Putamen (tissue), 1 donor: ENCODE results near the gene NT5DC1.

Experiments used
- DNase-seq: peaks from one replicate; pipeline ENCODE4 v3.0.0-alpha.2; 2016; ENCODE audit warnings: low spot score

NT5DC1 gene

GRCh38 chr6:116192786-116193185 lies 92.1 kb downstream of the NT5DC1 start:
- DNase-seq: no peak

- no peak for DNase-seq
These were observed 96.2 kb downstream of the NT5DC1 start for GRCh38 chr6:116196841-116197240.

GRCh38 chr6:116200619-116201249 lies 100.1 kb downstream of the NT5DC1 start:
- no peak for DNase-seq

- DNase-seq: no peak
These were observed 100.9 kb downstream of the NT5DC1 start for GRCh38 chr6:116201538-116201937.

GRCh38 chr6:116205281-116205680 lies 104.6 kb downstream of the NT5DC1 start:
- DNase-seq: no peak

- no peak for DNase-seq
These were observed 105.7 kb downstream of the NT5DC1 start for GRCh38 chr6:116206231-116206903.

- DNase-seq: no peak
These were observed 107.6 kb downstream of the NT5DC1 start for GRCh38 chr6:116208056-116208785.

- no peak for DNase-seq
These were observed 109.7 kb downstream of the NT5DC1 start for GRCh38 chr6:116210316-116210715.

- DNase-seq: no peak
These were observed 110.2 kb downstream of the NT5DC1 start for GRCh38 chr6:116210750-116211425.

GRCh38 chr6:116214681-116215080 lies 114.0 kb downstream of the NT5DC1 start:
- no peak for DNase-seq

GRCh38 chr6:116215414-116215813 lies 114.8 kb downstream of the NT5DC1 start:
- no peak for DNase-seq

- peak; percentile 39 for DNase-seq
These were observed 116.4 kb downstream of the NT5DC1 start for GRCh38 chr6:116217069-116217468.

- DNase-seq: no peak
These were observed 117.5 kb downstream of the NT5DC1 start for GRCh38 chr6:116218172-116218633.

GRCh38 chr6:116218866-116219265 lies 118.2 kb downstream of the NT5DC1 start:
- no peak for DNase-seq

- DNase-seq: no peak
These were observed 120.4 kb downstream of the NT5DC1 start for GRCh38 chr6:116221067-116221466.

- DNase-seq: no peak
These were observed 121.3 kb downstream of the NT5DC1 start for GRCh38 chr6:116221911-116222310.

- no peak for DNase-seq
These were observed 122.7 kb downstream of the NT5DC1 start for GRCh38 chr6:116223355-116223754.

GRCh38 chr6:116229287-116229913 lies 128.7 kb downstream of the NT5DC1 start:
- peak; percentile 97 for DNase-seq

- no peak for DNase-seq
These were observed 134.0 kb downstream of the NT5DC1 start for GRCh38 chr6:116234689-116235088.

- no peak for DNase-seq
These were observed 137.4 kb downstream of the NT5DC1 start for GRCh38 chr6:116238083-116238482.

GRCh38 chr6:116239256-116239655 lies 138.6 kb downstream of the NT5DC1 start:
- DNase-seq: no peak

- no peak for DNase-seq
These were observed 139.2 kb downstream of the NT5DC1 start for GRCh38 chr6:116239856-116240255.
